Stimulated activated CD4-positive, alpha-beta T cell treated with anti-CD3 and anti-CD28 coated beads, Interleukin-1b, Interleukin-23, amount 100 ng/mL, for 24 hours (primary cell): ENCODE results near the gene RDH5.
"Not testable (repeated sequence)": the region's sequence is repeated elsewhere in the genome, so short reads cannot be mapped to it uniquely, and the experiment has no call there.

ENCODE experiments used
- DNase-seq, 4 experiments: peaks; one replicate each; pipeline ENCODE4 v3.0.0-alpha.2; 2020; ENCODE audit warnings: low read depth in 4 of 4, low spot score in 1 of 4

RDH5 gene

DNA sequence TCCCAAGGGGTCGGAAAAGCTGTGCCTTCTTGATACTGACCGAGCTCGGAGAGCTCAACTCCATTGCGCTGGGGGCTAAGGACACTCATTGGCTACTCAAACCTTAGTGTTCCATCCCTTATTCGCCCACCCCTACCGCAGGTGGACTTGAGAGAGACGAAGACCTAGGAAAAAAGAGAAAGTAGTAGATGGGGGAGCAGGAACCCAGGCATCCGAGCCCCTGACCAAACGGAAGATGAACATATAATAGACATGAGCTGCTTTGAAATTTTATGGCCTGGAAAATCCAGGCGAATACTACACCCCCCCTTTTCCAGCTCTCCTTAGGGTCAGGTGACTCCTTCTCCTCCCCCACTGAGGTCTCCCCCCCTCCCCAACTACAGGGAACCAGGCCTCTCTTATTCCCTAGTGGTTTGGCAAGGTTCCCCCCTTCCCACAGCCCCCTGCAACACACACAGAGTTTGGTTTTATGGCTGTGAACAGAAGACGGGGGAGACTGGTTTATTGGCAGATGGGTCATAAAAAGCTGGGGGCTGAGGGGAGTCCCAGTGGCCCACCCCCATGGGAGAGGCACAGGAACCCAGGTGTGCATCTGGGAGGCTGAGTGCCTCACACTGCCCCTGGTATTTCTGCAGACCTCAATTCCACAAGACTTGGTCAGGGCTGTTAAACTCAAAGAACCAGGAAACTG, 24.3 kb downstream of the RDH5 start:
- no peak for DNase-seq

GRCh38 chr12:55745361-55746173, 25.4 kb downstream of the RDH5 start:
- DNase-seq = no peak

GRCh38 chr12:55746174-55746912, 26.1 kb downstream of the RDH5 start:
- DNase-seq = no peak

- DNase-seq = no peak
Measured at GRCh38 chr12:55746913-55747231, 26.7 kb downstream of the RDH5 start.

DNA sequence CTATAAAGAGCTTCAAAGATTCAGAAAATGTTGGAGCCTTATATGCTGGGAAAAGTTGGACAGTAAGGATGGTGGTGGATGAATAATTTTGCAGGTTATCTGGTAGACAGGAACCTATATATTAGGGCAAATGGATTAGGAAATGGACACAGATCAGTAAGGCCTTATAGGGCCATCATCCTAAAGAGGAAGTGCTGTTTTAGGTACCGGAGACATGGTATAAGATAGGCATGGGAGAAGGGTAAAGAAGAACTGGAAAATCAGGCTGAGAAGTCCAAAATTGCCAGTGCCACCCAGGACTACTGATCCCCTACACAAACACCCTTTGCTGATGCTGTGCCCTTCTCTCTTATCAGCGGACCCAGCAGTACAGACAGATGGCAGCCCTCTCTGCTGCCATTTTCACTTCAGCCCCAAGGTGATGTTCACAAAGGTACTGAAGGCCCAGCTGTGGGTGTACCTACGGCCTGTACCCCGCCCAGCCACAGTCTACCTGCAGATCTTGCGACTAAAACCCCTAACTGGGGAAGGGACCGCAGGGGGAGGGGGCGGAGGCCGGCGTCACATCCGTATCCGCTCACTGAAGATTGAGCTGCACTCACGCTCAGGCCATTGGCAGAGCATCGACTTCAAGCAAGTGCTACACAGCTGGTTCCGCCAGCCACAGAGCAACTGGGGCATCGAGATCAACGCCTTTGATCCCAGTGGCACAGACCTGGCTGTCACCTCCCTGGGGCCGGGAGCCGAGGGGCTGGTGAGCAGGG, 28.2 kb downstream of the RDH5 start:
- no peak for DNase-seq

- DNase-seq = no peak
Measured at GRCh38 chr12:55755246-55755645, 35.1 kb downstream of the RDH5 start.

GRCh38 chr12:55757701-55758100, 37.5 kb downstream of the RDH5 start:
- no peak for DNase-seq

DNA sequence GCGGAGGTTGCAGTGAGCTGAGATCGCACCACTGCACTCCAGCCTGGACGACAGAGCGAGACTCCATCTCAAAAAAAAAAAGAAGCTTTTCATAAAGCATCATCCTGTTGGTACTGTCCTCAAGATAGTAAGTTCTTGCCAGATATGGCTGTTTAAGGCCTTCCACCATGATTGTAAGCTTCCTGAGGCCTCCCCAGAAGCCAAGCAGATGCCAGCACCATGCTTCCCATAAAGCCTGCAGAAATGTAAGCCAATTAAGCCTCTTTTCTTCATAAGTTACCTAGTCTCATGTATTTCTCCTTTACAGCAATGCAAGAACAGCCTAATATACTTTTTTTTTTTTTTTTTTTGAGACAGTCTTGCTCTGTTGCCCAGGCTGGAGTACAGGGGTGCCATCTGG, 38.4 kb downstream of the RDH5 start:
- not testable (repeated sequence) for DNase-seq

- DNase-seq = peak in 1 of 4 experiments; percentile 42
Measured at GRCh38 chr12:55760663-55761062, 40.5 kb downstream of the RDH5 start.

GRCh38 chr12:55762646-55763045, 42.5 kb downstream of the RDH5 start:
- no peak for DNase-seq

DNA sequence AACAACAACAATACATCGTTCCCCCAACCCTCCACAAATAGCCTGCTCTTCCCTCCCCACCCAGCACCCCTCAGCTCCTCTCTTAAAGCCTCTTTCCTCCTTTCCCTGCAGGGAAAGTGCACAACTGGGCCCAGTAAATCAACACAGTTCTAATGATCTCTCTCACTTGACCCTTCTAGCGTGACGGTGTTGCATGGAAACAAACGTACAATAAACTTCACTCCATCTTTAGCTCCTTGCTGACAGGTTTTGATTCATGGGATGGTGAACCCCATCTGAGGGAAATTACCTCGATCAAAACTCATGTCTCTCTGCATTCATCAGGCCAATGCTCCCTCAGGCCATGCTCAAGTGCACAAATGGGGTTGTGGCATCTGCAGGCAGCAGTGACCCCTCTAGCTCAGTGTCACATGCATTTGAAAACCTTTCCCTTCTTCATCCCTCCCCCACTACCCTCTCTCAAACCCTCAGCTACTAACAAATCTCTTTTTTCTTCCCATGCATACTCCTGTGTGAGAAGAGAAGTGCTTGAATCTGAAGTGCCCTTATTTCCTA, 45.6 kb downstream of the RDH5 start:
- no peak for DNase-seq

DNA sequence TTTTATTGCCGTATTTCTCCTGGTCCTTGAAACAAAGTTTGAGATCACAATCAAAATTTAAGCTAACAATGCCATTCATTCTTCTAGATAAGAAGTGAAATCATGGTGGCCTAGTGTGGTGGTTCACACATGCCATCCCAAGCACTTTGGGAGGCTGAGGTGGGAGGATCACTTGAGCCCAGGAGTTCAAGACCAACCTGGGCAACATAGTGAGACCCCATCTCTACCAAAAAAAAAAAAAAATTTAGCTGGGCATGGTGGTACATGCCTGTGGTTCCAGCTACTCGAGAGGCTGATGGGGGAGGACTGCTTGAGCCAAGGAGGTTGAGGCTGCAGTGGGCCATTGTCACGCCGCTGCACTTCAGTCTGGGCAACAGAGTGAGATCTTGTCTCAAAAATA, 47.0 kb downstream of the RDH5 start:
- no peak for DNase-seq

GRCh38 chr12:55771736-55772135, 51.5 kb downstream of the RDH5 start:
- DNase-seq = no peak
